Activated T-cell treated with anti-CD3 and anti-CD28 coated beads, Interleukin-2, amount 50 U/mL, for 1 hour (primary cell): ENCODE results near the gene ZSWIM1.
"Not testable (repeated sequence)": the region's sequence is repeated elsewhere in the genome, so short reads cannot be mapped to it uniquely, and the experiment has no call there.

Source experiments
- DNase-seq: peaks from one replicate; pipeline ENCODE4 v3.0.0-alpha.2; 2020

Gene ZSWIM1

GRCh38 chr20:45909817-45910669, 29.0 kb downstream of the ZSWIM1 start:
- no peak for DNase-seq

GRCh38 chr20:45910670-45911485, 29.9 kb downstream of the ZSWIM1 start:
- DNase-seq: peak; percentile 89

GRCh38 chr20:45911486-45912343, 30.7 kb downstream of the ZSWIM1 start, which contains the start of gene PLTP:
Gene PLTP (minus strand): TSS chr20:45912155. CDS start chr20:45911452, 703 bp downstream.
- DNase-seq: peak; percentile 34

- no peak for DNase-seq
Observed at GRCh38 chr20:45912344-45912682, 31.3 kb downstream of the ZSWIM1 start.

GRCh38 chr20:45913116-45913515, 32.1 kb downstream of the ZSWIM1 start:
- DNase-seq: no peak

- DNase-seq: no peak
Observed at GRCh38 chr20:45917790-45918141, 36.7 kb downstream of the ZSWIM1 start.

- no peak for DNase-seq
Observed at GRCh38 chr20:45918182-45918737, 37.2 kb downstream of the ZSWIM1 start.

GRCh38 chr20:45918779-45919537, 37.9 kb downstream of the ZSWIM1 start:
- no peak for DNase-seq

GRCh38 chr20:45919542-45920399, 38.7 kb downstream of the ZSWIM1 start:
- no peak for DNase-seq

GRCh38 chr20:45920462-45921336, 39.7 kb downstream of the ZSWIM1 start:
- DNase-seq: no peak

- no peak for DNase-seq
Observed at GRCh38 chr20:45921337-45922189, 40.5 kb downstream of the ZSWIM1 start.

- no peak for DNase-seq
Observed at GRCh38 chr20:45924391-45925261, 43.6 kb downstream of the ZSWIM1 start.

GRCh38 chr20:45925821-45926506, 44.9 kb downstream of the ZSWIM1 start:
- no peak for DNase-seq

GRCh38 chr20:45926731-45927070, 45.7 kb downstream of the ZSWIM1 start:
- no peak for DNase-seq

GRCh38 chr20:45927071-45927878, 46.2 kb downstream of the ZSWIM1 start:
- DNase-seq: no peak

GRCh38 chr20:45931680-45932079, 50.7 kb downstream of the ZSWIM1 start:
- DNase-seq: not testable (repeated sequence)
